ENCODE data around the gene FMN1.
A peak's percentile ranks its signal among the peaks of the same experiment; 100 is the strongest.

The FMN1 gene

GRCh38 chr15:32737304-32737703 lies 457.2 kb downstream of the FMN1 start:
- DNase-seq, result no peak

GRCh38 chr15:32736701-32737061 lies 457.8 kb downstream of the FMN1 start:
- DNase-seq, result no peak

DNA sequence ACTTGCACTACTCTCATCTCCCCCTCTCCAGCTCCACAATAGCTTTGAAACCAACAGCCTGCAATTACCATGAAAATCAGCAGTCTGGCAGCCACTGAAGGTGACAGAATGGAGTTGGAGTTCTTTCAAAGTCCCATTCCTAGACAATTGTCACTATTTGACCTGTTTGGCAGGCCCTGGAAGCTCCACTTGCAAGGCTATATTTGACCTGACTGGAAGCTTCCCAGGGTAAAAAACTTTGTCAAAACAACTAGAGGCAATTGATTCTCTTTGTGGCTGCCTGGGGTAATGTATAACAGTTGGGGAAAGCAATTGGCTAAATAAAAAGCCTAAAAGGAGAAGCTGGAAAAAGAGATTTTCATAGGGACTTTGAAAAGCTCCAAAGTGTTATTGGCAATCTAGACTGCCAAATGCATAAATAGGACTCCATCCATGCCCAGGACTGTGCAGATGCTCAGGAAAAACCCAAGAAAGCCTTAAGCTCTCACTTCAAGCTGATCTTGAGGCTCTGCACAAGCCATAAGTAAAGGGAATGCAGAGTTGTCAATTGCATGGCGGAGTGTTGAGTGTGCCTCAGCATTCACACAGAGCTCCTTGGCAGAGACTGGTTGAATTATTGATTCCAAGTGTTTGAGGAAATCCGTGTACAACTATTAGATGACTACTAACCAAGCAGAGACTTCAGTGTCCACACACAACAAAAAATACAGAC lies 458.4 kb downstream of the FMN1 start:
- peak; percentile 19 for DNase-seq

- no peak for DNase-seq
These were observed 461.2 kb downstream of the FMN1 start for GRCh38 chr15:32733281-32733680.

GRCh38 chr15:32732574-32733157 lies 461.8 kb downstream of the FMN1 start:
- no peak for DNase-seq

GRCh38 chr15:32730677-32731654 lies 463.5 kb downstream of the FMN1 start:
- DNase-seq, result peak; percentile 92

- DNase-seq, result no peak
These were observed 464.7 kb downstream of the FMN1 start for GRCh38 chr15:32729700-32730395.

DNA sequence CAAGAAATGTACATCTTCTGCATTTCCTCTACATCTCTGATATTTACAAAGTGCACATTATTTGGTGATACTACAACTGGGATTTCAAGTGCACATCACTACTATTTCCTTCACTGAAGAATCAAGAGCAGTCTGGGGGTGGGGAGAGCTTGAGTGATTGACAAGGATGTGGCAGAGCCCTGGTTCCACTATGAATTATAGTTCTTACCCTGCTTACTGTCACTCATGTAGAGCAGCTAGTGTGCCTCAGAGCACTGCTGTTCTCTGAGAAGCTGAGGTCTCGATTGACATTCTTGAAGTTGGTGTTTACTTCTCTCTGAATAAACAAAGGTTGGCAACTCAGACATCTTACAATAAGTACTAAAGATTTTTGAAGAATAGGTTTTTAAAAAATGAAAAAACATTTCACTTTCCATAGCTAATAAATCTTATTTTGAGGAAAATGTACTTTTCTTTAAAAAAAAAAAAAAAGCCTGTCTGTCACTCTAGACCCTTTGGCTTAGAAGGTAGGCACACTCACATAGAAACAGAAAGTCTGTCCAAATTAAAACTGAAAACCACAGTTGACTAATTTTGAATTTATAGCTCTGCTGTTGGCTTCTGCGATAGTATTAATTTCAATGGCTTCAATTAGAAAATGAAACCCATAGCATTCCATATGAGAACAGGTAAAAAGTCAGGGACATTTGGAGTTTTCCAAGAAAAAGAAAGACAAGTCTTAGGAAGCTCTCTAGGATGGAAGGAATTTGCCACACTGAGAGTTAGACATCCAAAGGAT lies 471.2 kb downstream of the FMN1 start:
- DNase-seq, result no peak

- no peak for DNase-seq
These were observed 472.4 kb downstream of the FMN1 start for GRCh38 chr15:32722136-32722535.

GRCh38 chr15:32721596-32721995 lies 472.9 kb downstream of the FMN1 start:
- no peak for DNase-seq

GRCh38 chr15:32718821-32719716 lies 475.4 kb downstream of the FMN1 start:
- DNase-seq, result peak; percentile 85

- DNase-seq, result peak; percentile 71
These were observed 476.2 kb downstream of the FMN1 start for GRCh38 chr15:32718227-32718820.

- peak; percentile 78 for DNase-seq
These were observed 476.9 kb downstream of the FMN1 start, which contains the start of gene GREM1 for GRCh38 chr15:32717426-32718226. TSS of gene GREM1 (plus strand) at chr15:32718004. CDS start at chr15:32730691, 12,687 bp downstream.

- peak; percentile 42 for DNase-seq
These were observed 477.5 kb downstream of the FMN1 start for GRCh38 chr15:32716915-32717425.

GRCh38 chr15:32716216-32716914 lies 478.1 kb downstream of the FMN1 start:
- no peak for DNase-seq

Data from NCI-H69 (cell line).